H1 (cell line): ENCODE data around the gene RTKN2. TPM values are rescaled to one million over a fixed set of nuclear protein-coding genes. Genes with fewer than 3 reads are reported as not detected.
"Not testable (repeated sequence)": the region's sequence is repeated elsewhere in the genome, so short reads cannot be mapped to it uniquely, and the experiment has no call there.

Experiments
- CTCF ChIA-PET: fragments of 300-600 bp; sonication (Branson Sonifier 250); formaldehyde crosslinking; loops from one replicate; lab custom pipeline; 2021; ENCODE audit not compliant: partially characterized antibody; lab: Charles Lee
- POLR2A ChIA-PET: fragments of 300-600 bp; sonication (Branson Sonifier 250); formaldehyde crosslinking; loops from one replicate; lab custom pipeline; 2021; ENCODE audit warnings: inconsistent platforms; ENCODE audit not compliant: partially characterized antibody; lab: Charles Lee
- DNase-seq, 2 experiments: peaks; one replicate each; pipeline versions ENCODE4 v3.0.0 to v3.0.0-alpha.2; 2010 to 2022; ENCODE audit warnings: low spot score in 2 of 2, low read depth in 1 of 2, mixed read lengths in 1 of 2
- FAIRE-seq: peaks from 2 replicates; lab custom pipeline; 2011; peaks lifted over from hg19 to GRCh38; lab: Jason Lieb, UNC
- H2AFZ ChIP-seq: 2 replicates; pipeline ENCODE4 v1.8.1; 2012; ENCODE audit warnings: low read length, inconsistent platforms
- H2AK5ac ChIP-seq: 2 replicates; pipeline ENCODE4 v1.6.1; 2013; ENCODE audit warnings: low read depth, low read length
- H2BK120ac ChIP-seq: replicated peaks from 2 replicates; pipeline ENCODE3; 2013; ENCODE audit warnings: low read depth, low read length, inconsistent platforms
- H2BK12ac ChIP-seq: 2 replicates; pipeline ENCODE4 v1.6.1; 2013; ENCODE audit warnings: low read depth, low read length
- H2BK15ac ChIP-seq: 2 replicates; pipeline ENCODE4 v1.6.1; 2013; ENCODE audit warnings: low read length
- H2BK20ac ChIP-seq: 2 replicates; pipeline ENCODE4 v1.6.1; 2013; ENCODE audit warnings: low read length
- H2BK5ac ChIP-seq: 2 replicates; pipeline ENCODE4 v1.6.1; 2013; ENCODE audit warnings: low read depth, low read length
- H3K14ac ChIP-seq: 2 replicates; pipeline ENCODE4 v1.6.1; 2013; ENCODE audit warnings: inconsistent platforms; ENCODE audit not compliant: insufficient read length
- H3K18ac ChIP-seq: 2 replicates; pipeline ENCODE4 v1.6.1; 2013; ENCODE audit warnings: low read length; ENCODE audit errors: extremely low read depth
- H3K23ac ChIP-seq: 2 replicates; pipeline ENCODE4 v1.6.1; 2013; ENCODE audit warnings: inconsistent platforms; ENCODE audit not compliant: insufficient read length
- H3K23me2 ChIP-seq: 2 replicates; pipeline ENCODE4 v1.6.1; 2013; ENCODE audit warnings: low read depth, low read length
- H3K27ac ChIP-seq: 2 replicates; pipeline ENCODE4 v1.6.1; 2011; ENCODE audit warnings: low read depth, low read length, inconsistent platforms
- H3K27me3 ChIP-seq, 4 experiments: replicated peaks in 1 of 4; 1 replicate in 1 of 4; 2 replicates in 3 of 4; pipeline versions ENCODE4 v1.6.1 to v1.8.1; 2011 to 2013; ENCODE audit warnings: low read length in 3 of 4, mild to moderate bottlenecking in 3 of 4, inconsistent platforms in 2 of 4, mixed read lengths in 2 of 4, moderate library complexity in 1 of 4; ENCODE audit not compliant: control insufficient read depth in 3 of 4, insufficient read depth in 3 of 4; ENCODE audit errors: extremely low read depth in 1 of 4
- H3K36me3 ChIP-seq, 4 experiments: 2 replicates each; pipeline versions ENCODE4 v1.6.1 to v1.8.1; 2011 to 2013; ENCODE audit warnings: mild to moderate bottlenecking in 4 of 4, low read length in 3 of 4, moderate library complexity in 2 of 4, control low read depth in 1 of 4, inconsistent platforms in 1 of 4; ENCODE audit not compliant: insufficient read depth in 4 of 4, control insufficient read depth in 2 of 4
- H3K4ac ChIP-seq: replicated peaks from 2 replicates; pipeline ENCODE3; 2013; ENCODE audit warnings: low read length, low read depth, mixed read lengths, inconsistent platforms; ENCODE audit not compliant: insufficient read length
- H3K4me1 ChIP-seq, 4 experiments: replicated peaks in 1 of 4; 1 replicate in 1 of 4; 2 replicates in 3 of 4; pipeline versions ENCODE4 v1.6.1 to v1.8.1; 2011 to 2013; ENCODE audit warnings: low read length in 3 of 4, inconsistent platforms in 2 of 4, mixed read lengths in 1 of 4; ENCODE audit not compliant: insufficient read depth in 4 of 4, control insufficient read depth in 3 of 4
- H3K4me2 ChIP-seq, 2 experiments: 2 replicates each; pipeline versions ENCODE4 v1.6.1 to v1.8.1; 2011 to 2013; ENCODE audit warnings: low read depth in 2 of 2, low read length in 2 of 2, control low read depth in 1 of 2, inconsistent platforms in 1 of 2, mild to moderate bottlenecking in 1 of 2; ENCODE audit not compliant: insufficient read depth in 1 of 2
- H3K4me3 ChIP-seq, 4 experiments: fragments of 200-600, 300-600 bp in 1 of 4; sonication (generic), shearing (Covaris generic), sonication (Bioruptor Twin) in 1 of 4; 2 replicates each; pipeline versions ENCODE4 v1.5.1 to v1.8.1; 2011 to 2016; ENCODE audit warnings: low read length in 4 of 4, low read depth in 3 of 4, control low read depth in 2 of 4, inconsistent platforms in 2 of 4, mild to moderate bottlenecking in 2 of 4, mixed read lengths in 1 of 4, moderate library complexity in 1 of 4; ENCODE audit not compliant: insufficient read depth in 2 of 4; ENCODE audit errors: extremely low read depth in 1 of 4
- H3K56ac ChIP-seq: replicated peaks from 2 replicates; pipeline ENCODE3; 2013; ENCODE audit warnings: low read depth, mild to moderate bottlenecking, mixed read lengths, low read length, inconsistent platforms; ENCODE audit not compliant: insufficient read length
- H3K79me1 ChIP-seq: 2 replicates; pipeline ENCODE4 v1.6.1; 2013; ENCODE audit warnings: low read depth, low read length, control low read depth
- H3K79me2 ChIP-seq, 2 experiments: 2 replicates each; pipeline versions ENCODE4 v1.6.1 to v1.8.1; 2012 to 2013; ENCODE audit warnings: low read length in 2 of 2, mild to moderate bottlenecking in 2 of 2, inconsistent platforms in 1 of 2; ENCODE audit not compliant: insufficient read depth in 2 of 2, control insufficient read depth in 1 of 2
- H3K9ac ChIP-seq, 4 experiments: replicated peaks in 1 of 4; 1 replicate in 1 of 4; 2 replicates in 3 of 4; pipeline versions ENCODE4 v1.6.1 to v1.8.1; 2011 to 2013; ENCODE audit warnings: low read depth in 3 of 4, low read length in 3 of 4, control low read depth in 2 of 4, mild to moderate bottlenecking in 2 of 4, moderate library complexity in 2 of 4, inconsistent platforms in 1 of 4; ENCODE audit errors: extremely low read depth in 1 of 4
- H3K9me3 ChIP-seq, 2 experiments: 2 replicates each; pipeline versions ENCODE4 v1.6.1 to v1.8.1; 2012 to 2013; ENCODE audit warnings: mild to moderate bottlenecking in 2 of 2, moderate library complexity in 2 of 2, control low read depth in 1 of 2, inconsistent platforms in 1 of 2, low read depth in 1 of 2, low read length in 1 of 2, mixed read lengths in 1 of 2; ENCODE audit not compliant: insufficient read depth in 2 of 2
- H4K20me1 ChIP-seq, 2 experiments: replicated peaks in 1 of 2; 2 replicates each; pipeline versions ENCODE3 to v1.8.1; 2011 to 2013; ENCODE audit warnings: inconsistent platforms in 2 of 2, low read length in 2 of 2, mild to moderate bottlenecking in 1 of 2; ENCODE audit not compliant: insufficient read depth in 2 of 2, control insufficient read depth in 1 of 2
- H4K5ac ChIP-seq: 2 replicates; pipeline ENCODE4 v1.6.1; 2013; ENCODE audit warnings: low read length, low read depth, mixed read lengths, inconsistent platforms; ENCODE audit not compliant: insufficient read length
- H4K8ac ChIP-seq: 2 replicates; pipeline ENCODE4 v1.8.0; 2013; ENCODE audit warnings: mild to moderate bottlenecking, moderate library complexity, low read length, inconsistent platforms; ENCODE audit not compliant: insufficient read depth; ENCODE audit errors: extremely low read depth
- H4K91ac ChIP-seq: replicated peaks from 2 replicates; pipeline ENCODE3; 2013; ENCODE audit warnings: low read length, mixed read lengths, inconsistent platforms; ENCODE audit not compliant: insufficient read length
- WGBS, 2 experiments: shearing (Covaris generic) in 1 of 2; methylation state at CpG; one replicate each; pipeline versions ENCODE4 v1.1.6 to v1.1.7; 2013 to 2015; ENCODE audit warnings: low lambda C conversion rate in 2 of 2, mixed read lengths in 2 of 2, inconsistent platforms in 1 of 2, low coverage in 1 of 2, missing lambda C conversion rate in 1 of 2; ENCODE audit not compliant: insufficient replicate concordance in 2 of 2, insufficient coverage in 1 of 2, insufficient read length in 1 of 2; ENCODE audit errors: extremely low coverage in 1 of 2, missing lambda C conversion rate in 1 of 2; 5-methylcytosine and 5-hydroxymethylcytosine counted together
- polyA plus RNA-seq, 7 experiments: library from polyadenylated mRNA; depleted of rRNA in 3 of 7; stranded (reverse) in 5 of 7; unstranded in 2 of 7; fragments of >200 nt in 5 of 7; fragments of 200-250 nt in 2 of 7; gene quantifications; 1 replicate in 5 of 7; 2 replicates in 1 of 7; 4 replicates in 1 of 7; pipeline versions ENCODE4 v1.2.1 to v1.2.3, GENCODE V29; 2011 to 2013; ENCODE audit warnings: missing spikeins in 2 of 7, mixed read lengths in 2 of 7
- total RNA-seq: library from RNA; stranded (reverse); fragmentation: NEBNext Ultra II Directional; extraction: Animal tissue kit (Norgen Biotek cat#: 25700); gene quantifications from 2 replicates; pipeline ENCODE4 v1.2.1, GENCODE V29; 2021

Gene RTKN2
- total and polyA plus RNA-seq, 2 of the 8 experiments (the other 6 are each of a cell fraction or from before 2014, with no cell fraction given), result 5.1 to 24.6 TPM

- POLR2A ChIA-PET, H3K18ac ChIP-seq, H2BK12ac ChIP-seq, H2BK120ac ChIP-seq, H2BK20ac ChIP-seq, H3K79me1 ChIP-seq, H2AFZ ChIP-seq, H3K4me3 ChIP-seq, H4K20me1 ChIP-seq, H3K27ac ChIP-seq, H3K14ac ChIP-seq, H3K79me2 ChIP-seq, H3K23ac ChIP-seq, H2BK15ac ChIP-seq, H2BK5ac ChIP-seq, H3K9ac ChIP-seq, H3K27me3 ChIP-seq, H3K9me3 ChIP-seq, H2AK5ac ChIP-seq, H3K4ac ChIP-seq, H3K56ac ChIP-seq, H3K4me2 ChIP-seq, H3K4me1 ChIP-seq, H3K23me2 ChIP-seq, FAIRE-seq, DNase-seq, H4K5ac ChIP-seq, H4K8ac ChIP-seq, H4K91ac ChIP-seq, H3K36me3 ChIP-seq: not testable (repeated sequence)
- CTCF ChIA-PET, result interaction anchor here (0.7 to 1.3 kb wide), 3 partner anchors 10 to 106 kb away, joined by 3 to 5 read pairs (median 3); no protein-coding TSS in a partner anchor
- WGBS, 2 experiments, result 98% methylated on average over 24 of the region's 24 CpGs; no CpG with 5 or more reads in 1 of the 2 experiments
These were observed 12.7 kb upstream of the RTKN2 start for GRCh38 chr10:62281348-62281747.

GRCh38 chr10:62280392-62280791 lies 11.7 kb upstream of the RTKN2 start:
- H3K9ac ChIP-seq, FAIRE-seq, H3K4ac ChIP-seq, H3K36me3 ChIP-seq, H4K20me1 ChIP-seq, H3K14ac ChIP-seq, H3K79me2 ChIP-seq, H3K4me3 ChIP-seq, H3K9me3 ChIP-seq, H3K27me3 ChIP-seq, H3K27ac ChIP-seq, POLR2A ChIA-PET, H3K79me1 ChIP-seq, H2AFZ ChIP-seq, H3K23me2 ChIP-seq, H3K4me1 ChIP-seq, H4K8ac ChIP-seq, H2AK5ac ChIP-seq, H3K18ac ChIP-seq, H2BK12ac ChIP-seq, H3K23ac ChIP-seq, DNase-seq, H3K56ac ChIP-seq, H2BK20ac ChIP-seq, H3K4me2 ChIP-seq, H2BK15ac ChIP-seq, H4K5ac ChIP-seq, H4K91ac ChIP-seq, H2BK120ac ChIP-seq, H2BK5ac ChIP-seq: not testable (repeated sequence)
- WGBS, 2 experiments, result no CpG with 5 or more reads among the region's 28 CpGs
- CTCF ChIA-PET, result interaction anchor here (1.0 to 1.3 kb wide), 2 partner anchors 11 to 15 kb away, joined by 3 read pairs; no protein-coding TSS in a partner anchor
